K562 (cell line): ENCODE measurements around the gene RARA. TPM values are rescaled to one million over a fixed set of nuclear protein-coding genes. Genes with fewer than 3 reads are reported as not detected.

Experiments used
- DNMT1 ChIP-seq: fragments of 450-650 bp; IDR thresholded peaks from 2 replicates; pipeline ENCODE4 v1.6.1; 2016; ENCODE audit warnings: antibody characterized with exemption, mild to moderate bottlenecking
- EHMT2 ChIP-seq: fragments of 450-650 bp; IDR thresholded peaks from 2 replicates; pipeline ENCODE4 v1.6.1; 2018; ENCODE audit warnings: antibody characterized with exemption
- EP400 ChIP-seq: fragments of 450-650 bp; IDR thresholded peaks from 2 replicates; pipeline ENCODE4 v1.6.1; 2017; ENCODE audit warnings: antibody characterized with exemption, mild to moderate bottlenecking, moderate library complexity
- ETS2 ChIP-seq: IDR thresholded peaks from 2 replicates; pipeline ENCODE4 v1.6.1; 2016; ENCODE audit warnings: borderline replicate concordance, missing genetic modification characterization, mild to moderate bottlenecking, moderate library complexity, missing compliant biosample characterization; ENCODE audit not compliant: poor library complexity, severe bottlenecking
- HNRNPH1 ChIP-seq: fragments of 200-400 bp; formaldehyde crosslinking; optimal IDR thresholded peaks from 2 replicates; pipeline ENCODE3; 2017; ENCODE audit warnings: low read depth, mild to moderate bottlenecking, low read length, moderate library complexity
- MAFG ChIP-seq: fragments of 450-650 bp; conservative IDR thresholded peaks from 2 replicates; pipeline ENCODE4 v1.6.1; 2016; ENCODE audit warnings: missing genetic modification characterization, missing compliant biosample characterization
- NFYB ChIP-seq: IDR thresholded peaks from 2 replicates; pipeline ENCODE4 v1.6.1; 2011; ENCODE audit warnings: mild to moderate bottlenecking, moderate library complexity; ENCODE audit not compliant: insufficient read length; ENCODE audit errors: extremely low read depth
- POLR3A ChIP-seq: IDR thresholded peaks from 2 replicates; pipeline ENCODE4 v1.6.1; 2011; ENCODE audit warnings: borderline replicate concordance, mild to moderate bottlenecking, moderate library complexity; ENCODE audit not compliant: insufficient read length, insufficient read depth; ENCODE audit errors: extremely low read depth
- SRF ChIP-seq, 2 experiments: fragments of 250-450, 450-650 bp in 1 of 2; sonication (Bioruptor Pico) in 1 of 2; sonication (generic) in 1 of 2; formaldehyde crosslinking; IDR thresholded peaks; 2 replicates each; pipeline versions ENCODE4 v1.5.0 to v1.5.1; 2020 to 2022; ENCODE audit warnings: mild to moderate bottlenecking in 1 of 2, missing genetic modification reagents in 1 of 2
- TBL1XR1 ChIP-seq, 2 experiments: IDR thresholded peaks; 2 replicates each; pipeline ENCODE4 v1.6.1; 2012; ENCODE audit warnings: improper control_type of control experiment in 2 of 2, low read length in 2 of 2, mild to moderate bottlenecking in 1 of 2
- YBX1 ChIP-seq: fragments of 450-650 bp; IDR thresholded peaks from 2 replicates; pipeline ENCODE4 v1.7.1; 2016; ENCODE audit warnings: mild to moderate bottlenecking
- YY1 ChIP-seq, 3 experiments: IDR thresholded peaks; 2 replicates each; pipeline ENCODE4 v1.6.1; 2011; ENCODE audit warnings: low read length in 2 of 3, mild to moderate bottlenecking in 2 of 3, moderate library complexity in 2 of 3, borderline replicate concordance in 1 of 3, control low read depth in 1 of 3, low read depth in 1 of 3; ENCODE audit not compliant: insufficient read depth in 3 of 3, insufficient replicate concordance in 2 of 3, control insufficient read depth in 1 of 3, insufficient read length in 1 of 3; ENCODE audit errors: extremely low read depth in 1 of 3
- ZBTB1 ChIP-seq: sonication (generic); formaldehyde crosslinking; IDR thresholded peaks from 2 replicates; pipeline ENCODE4 v1.8.1; 2023; ENCODE audit warnings: missing genetic modification reagents, low read depth, mild to moderate bottlenecking, borderline replicate concordance
- ZBTB8A ChIP-seq: fragments of 450-650 bp; IDR thresholded peaks from 2 replicates; pipeline ENCODE4 v1.6.1; 2018; ENCODE audit warnings: mild to moderate bottlenecking, moderate library complexity; ENCODE audit not compliant: partially characterized antibody
- ZNF57 ChIP-seq: fragments of 450-650 bp; formaldehyde crosslinking; IDR thresholded peaks from 2 replicates; pipeline ENCODE4 v1.4.0; 2020; ENCODE audit warnings: mild to moderate bottlenecking, moderate library complexity
- polyA plus RNA-seq, 8 experiments: library from polyadenylated mRNA; depleted of rRNA in 4 of 8; stranded (reverse) in 5 of 8; unstranded in 3 of 8; fragments of >200 nt; fragmentation: Nextera tagmentation in 2 of 8; fragmentation: Illumina TruSeq in 1 of 8; extraction: Ambion mirVana in 2 of 8; extraction: Trizol in 1 of 8; gene quantifications; 2 replicates each; pipeline versions ENCODE4 v1.2.1 to v1.2.3, GENCODE V29; 2011 to 2014; ENCODE audit warnings: inconsistent platforms in 1 of 8, missing spikeins in 1 of 8
- total RNA-seq, 7 experiments: library from RNA; depleted of rRNA in 6 of 7; stranded (reverse); fragments of >200 nt in 6 of 7; fragmentation: Illumina TruSeq in 2 of 7; extraction: Trizol in 2 of 7; gene quantifications; 2 replicates each; pipeline versions ENCODE4 v1.2.1 to v1.2.3, GENCODE V29; 2011 to 2021; ENCODE audit warnings: low replicate concordance in 1 of 7
- TF ChIP-seq, protein P1 (sequence below): fragments of 450-650 bp; IDR thresholded peaks from 2 replicates; pipeline ENCODE4 v1.6.1; 2018; ENCODE audit not compliant: partially characterized antibody
- TF ChIP-seq, protein P2 (sequence below): fragments of 250-450 bp; sonication (Bioruptor Pico); IDR thresholded peaks from 2 replicates; pipeline ENCODE4 v1.5.0; 2021; ENCODE audit warnings: mild to moderate bottlenecking, borderline replicate concordance
- TF ChIP-seq, protein P3 (sequence below): sonication (generic); formaldehyde crosslinking; IDR thresholded peaks from 2 replicates; pipeline ENCODE4 v1.8.1; 2023; ENCODE audit warnings: mild to moderate bottlenecking, missing genetic modification reagents

The RARA gene
- total and polyA plus RNA-seq, 9 of the 15 experiments (the other 6 are each of a cell fraction or from before 2014, with no cell fraction given), result 0.10 to 28.0 (median 7.9) TPM

DNA sequence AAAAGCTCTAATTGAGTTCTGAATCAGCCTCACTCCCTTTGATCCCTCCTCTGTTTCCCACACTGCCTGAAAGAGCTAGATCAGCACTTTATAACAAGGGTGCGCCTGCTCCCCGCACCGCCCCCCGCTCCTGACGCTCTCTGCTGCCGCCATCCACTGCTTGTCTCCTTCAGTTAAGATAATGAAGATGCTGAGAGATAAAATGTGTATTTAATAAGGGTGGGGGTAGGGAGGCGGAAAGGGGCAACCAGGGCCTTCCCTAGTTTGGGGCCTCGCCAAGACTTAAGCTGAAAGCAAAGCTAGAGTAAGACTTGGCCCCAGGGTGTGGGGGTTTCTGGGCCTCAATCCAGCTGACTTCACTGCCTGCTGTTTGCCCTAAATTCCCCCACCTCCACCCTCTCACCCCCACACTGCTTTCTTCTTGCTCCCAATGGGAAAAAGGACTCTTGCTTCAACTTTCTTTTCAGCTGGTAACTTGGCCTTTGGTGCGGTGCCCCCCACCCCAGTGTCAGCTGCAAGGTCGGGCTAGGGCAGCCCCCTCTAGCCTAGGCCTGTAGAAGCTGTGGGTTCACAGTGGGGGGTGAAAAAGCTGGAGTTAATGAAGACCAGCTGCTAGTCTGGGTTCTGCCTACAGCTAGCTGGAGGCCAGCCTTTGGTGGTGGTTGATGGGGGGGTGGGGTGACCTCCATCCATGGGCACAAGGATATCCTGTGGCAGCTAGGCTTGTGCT lies 1.8 kb upstream of the RARA start (continued):
- TF ChIP-seq, protein P1, sequence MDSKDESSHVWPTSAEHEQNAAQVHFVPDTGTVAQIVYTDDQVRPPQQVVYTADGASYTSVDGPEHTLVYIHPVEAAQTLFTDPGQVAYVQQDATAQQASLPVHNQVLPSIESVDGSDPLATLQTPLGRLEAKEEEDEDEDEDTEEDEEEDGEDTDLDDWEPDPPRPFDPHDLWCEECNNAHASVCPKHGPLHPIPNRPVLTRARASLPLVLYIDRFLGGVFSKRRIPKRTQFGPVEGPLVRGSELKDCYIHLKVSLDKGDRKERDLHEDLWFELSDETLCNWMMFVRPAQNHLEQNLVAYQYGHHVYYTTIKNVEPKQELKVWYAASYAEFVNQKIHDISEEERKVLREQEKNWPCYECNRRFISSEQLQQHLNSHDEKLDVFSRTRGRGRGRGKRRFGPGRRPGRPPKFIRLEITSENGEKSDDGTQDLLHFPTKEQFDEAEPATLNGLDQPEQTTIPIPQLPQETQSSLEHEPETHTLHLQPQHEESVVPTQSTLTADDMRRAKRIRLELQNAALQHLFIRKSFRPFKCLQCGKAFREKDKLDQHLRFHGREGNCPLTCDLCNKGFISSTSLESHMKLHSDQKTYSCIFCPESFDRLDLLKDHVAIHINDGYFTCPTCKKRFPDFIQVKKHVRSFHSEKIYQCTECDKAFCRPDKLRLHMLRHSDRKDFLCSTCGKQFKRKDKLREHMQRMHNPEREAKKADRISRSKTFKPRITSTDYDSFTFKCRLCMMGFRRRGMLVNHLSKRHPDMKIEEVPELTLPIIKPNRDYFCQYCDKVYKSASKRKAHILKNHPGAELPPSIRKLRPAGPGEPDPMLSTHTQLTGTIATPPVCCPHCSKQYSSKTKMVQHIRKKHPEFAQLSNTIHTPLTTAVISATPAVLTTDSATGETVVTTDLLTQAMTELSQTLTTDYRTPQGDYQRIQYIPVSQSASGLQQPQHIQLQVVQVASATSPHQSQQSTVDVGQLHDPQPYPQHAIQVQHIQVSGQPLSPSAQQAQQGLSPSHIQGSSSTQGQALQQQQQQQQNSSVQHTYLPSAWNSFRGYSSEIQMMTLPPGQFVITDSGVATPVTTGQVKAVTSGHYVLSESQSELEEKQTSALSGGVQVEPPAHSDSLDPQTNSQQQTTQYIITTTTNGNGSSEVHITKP, result no peak
- TF ChIP-seq ETS2 (no peak), HNRNPH1 (no peak), NFYB (no peak), EHMT2 (no peak), ZNF57 (no peak), YY1 (IDR thresholded peaks at IDR 0.05; ENCODE audit: borderline replicate concordance in 1 of 3, control insufficient read depth in 1 of 3, extremely low read depth in 1 of 3, insufficient read depth in 3 of 3, insufficient read length in 1 of 3, insufficient replicate concordance in 2 of 3, low read depth in 1 of 3, low read length in 2 of 3) (peak in 1 of 3 experiments; percentile 4), POLR3A (no peak), ZBTB8A (no peak), YBX1 (no peak), TBL1XR1 (IDR thresholded peaks at IDR 0.05; ENCODE audit: low read length in 2 of 2) (no peak; a peak in 1 of 4 replicates), EP400 (no peak), ZBTB1 (CRISPR knock-in tag) (no peak), MAFG (tag) (peak; percentile 97), DNMT1 (no peak), SRF (CRISPR knock-in tag; IDR thresholded peaks at IDR 0.05) (no peak)
- TF ChIP-seq, protein P2, sequence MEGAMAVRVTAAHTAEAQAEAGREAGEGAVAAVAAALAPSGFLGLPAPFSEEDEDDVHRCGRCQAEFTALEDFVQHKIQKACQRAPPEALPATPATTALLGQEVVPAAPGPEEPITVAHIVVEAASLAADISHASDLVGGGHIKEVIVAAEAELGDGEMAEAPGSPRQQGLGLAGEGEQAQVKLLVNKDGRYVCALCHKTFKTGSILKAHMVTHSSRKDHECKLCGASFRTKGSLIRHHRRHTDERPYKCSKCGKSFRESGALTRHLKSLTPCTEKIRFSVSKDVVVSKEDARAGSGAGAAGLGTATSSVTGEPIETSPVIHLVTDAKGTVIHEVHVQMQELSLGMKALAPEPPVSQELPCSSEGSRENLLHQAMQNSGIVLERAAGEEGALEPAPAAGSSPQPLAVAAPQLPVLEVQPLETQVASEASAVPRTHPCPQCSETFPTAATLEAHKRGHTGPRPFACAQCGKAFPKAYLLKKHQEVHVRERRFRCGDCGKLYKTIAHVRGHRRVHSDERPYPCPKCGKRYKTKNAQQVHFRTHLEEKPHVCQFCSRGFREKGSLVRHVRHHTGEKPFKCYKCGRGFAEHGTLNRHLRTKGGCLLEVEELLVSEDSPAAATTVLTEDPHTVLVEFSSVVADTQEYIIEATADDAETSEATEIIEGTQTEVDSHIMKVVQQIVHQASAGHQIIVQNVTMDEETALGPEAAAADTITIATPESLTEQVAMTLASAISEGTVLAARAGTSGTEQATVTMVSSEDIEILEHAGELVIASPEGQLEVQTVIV (CRISPR knock-in tag), result no peak
- TF ChIP-seq, protein P3, sequence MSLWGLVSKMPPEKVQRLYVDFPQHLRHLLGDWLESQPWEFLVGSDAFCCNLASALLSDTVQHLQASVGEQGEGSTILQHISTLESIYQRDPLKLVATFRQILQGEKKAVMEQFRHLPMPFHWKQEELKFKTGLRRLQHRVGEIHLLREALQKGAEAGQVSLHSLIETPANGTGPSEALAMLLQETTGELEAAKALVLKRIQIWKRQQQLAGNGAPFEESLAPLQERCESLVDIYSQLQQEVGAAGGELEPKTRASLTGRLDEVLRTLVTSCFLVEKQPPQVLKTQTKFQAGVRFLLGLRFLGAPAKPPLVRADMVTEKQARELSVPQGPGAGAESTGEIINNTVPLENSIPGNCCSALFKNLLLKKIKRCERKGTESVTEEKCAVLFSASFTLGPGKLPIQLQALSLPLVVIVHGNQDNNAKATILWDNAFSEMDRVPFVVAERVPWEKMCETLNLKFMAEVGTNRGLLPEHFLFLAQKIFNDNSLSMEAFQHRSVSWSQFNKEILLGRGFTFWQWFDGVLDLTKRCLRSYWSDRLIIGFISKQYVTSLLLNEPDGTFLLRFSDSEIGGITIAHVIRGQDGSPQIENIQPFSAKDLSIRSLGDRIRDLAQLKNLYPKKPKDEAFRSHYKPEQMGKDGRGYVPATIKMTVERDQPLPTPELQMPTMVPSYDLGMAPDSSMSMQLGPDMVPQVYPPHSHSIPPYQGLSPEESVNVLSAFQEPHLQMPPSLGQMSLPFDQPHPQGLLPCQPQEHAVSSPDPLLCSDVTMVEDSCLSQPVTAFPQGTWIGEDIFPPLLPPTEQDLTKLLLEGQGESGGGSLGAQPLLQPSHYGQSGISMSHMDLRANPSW (CRISPR knock-in tag), result no peak
